ENCODE data around the gene NTF4.

DNA sequence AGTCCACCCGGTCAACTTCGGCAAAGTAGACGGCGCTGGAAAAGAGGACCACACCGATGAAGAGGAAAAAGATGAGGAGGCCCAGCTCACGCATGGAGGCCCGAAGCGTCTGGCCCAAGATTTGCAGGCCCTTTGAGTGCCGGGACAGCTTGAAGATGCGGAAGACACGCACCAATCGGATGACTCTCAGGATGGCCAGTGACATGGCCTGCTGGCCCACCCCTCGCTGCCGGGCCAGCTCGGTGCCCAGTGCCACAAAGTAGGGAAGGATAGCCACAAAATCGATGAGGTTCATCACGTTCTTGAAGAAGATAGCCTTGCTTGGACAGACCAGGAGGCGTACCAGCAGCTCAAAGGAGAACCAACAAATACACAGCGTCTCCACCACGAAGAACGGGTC, 5.8 kb upstream of the NTF4 start:
- TF ChIP-seq POLR2A (IDR thresholded peaks at IDR 0.05) (no peak), CTCF (IDR thresholded peaks at IDR 0.05) (no peak)

Measured in body of pancreas (tissue), 4 donors.